HG03571 (cell line): ENCODE results near the gene MBLAC1.
A peak's percentile ranks its signal among the peaks of the same experiment; 100 is the strongest.

ENCODE experiments used
- ATAC-seq: cut with Tn5 transposase; IDR thresholded peaks from one replicate; pipeline ENCODE4 v1.9.1; 2021; ENCODE audit not compliant: unreplicated experiment

The MBLAC1 gene

DNA sequence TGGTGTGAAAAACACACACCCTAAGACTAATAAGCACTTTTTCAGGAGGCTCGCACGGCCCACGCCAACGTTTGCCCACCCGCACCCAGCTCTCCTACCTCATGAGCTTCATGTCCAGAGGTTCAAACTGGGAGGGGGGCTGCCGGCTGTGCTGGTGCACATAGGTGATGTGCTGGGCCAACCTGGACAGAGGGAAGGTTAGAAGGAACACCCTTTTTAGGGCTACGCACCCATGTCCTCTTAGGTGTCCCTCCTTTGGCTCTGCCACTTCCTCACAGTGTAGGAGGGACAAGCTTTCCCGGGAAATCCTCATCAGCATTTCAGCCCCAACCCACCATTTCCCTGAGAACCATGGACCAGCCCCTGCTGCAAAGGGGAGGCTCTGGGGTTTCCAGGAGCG, 31.5 kb upstream of the MBLAC1 start:
- no peak for ATAC-seq

DNA sequence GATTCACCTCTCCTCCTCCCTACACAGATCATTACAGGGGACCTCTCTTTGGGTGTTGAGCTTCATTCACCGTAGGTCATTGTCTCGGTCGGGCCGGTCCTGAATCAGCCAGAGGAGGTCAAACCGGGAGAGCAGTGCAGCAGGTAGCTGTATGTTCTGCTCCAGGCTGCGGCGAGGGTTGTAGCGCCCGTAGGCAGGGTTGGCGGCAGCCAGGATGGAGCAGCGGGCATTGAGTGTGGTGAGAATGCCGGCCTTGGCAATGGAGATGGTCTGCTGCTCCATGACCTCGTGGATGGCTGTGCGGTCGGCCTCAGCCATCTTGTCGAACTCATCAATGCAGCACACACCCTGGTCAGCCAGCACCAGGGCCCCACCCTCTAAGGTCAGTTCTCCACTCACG, 31.1 kb upstream of the MBLAC1 start:
- no peak for ATAC-seq

DNA sequence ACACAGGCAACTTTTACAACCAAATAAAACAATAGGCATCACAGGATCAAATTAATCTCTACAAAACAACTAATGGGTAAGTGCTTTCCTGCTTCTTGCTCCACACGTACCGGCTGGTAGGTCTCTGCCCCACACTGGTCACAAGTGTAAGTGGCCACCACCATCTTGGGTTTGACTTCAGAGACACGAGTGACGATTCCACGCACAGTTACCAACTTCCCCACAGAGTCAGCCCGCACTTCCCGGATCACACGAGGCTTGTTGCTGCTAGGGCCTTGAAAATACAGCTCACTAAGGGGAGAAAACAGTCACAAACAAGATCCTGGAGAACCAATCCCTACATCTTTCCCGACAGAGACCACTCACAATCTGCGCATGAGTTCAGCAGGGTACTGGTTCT, 27.9 kb upstream of the MBLAC1 start:
- no peak for ATAC-seq

DNA sequence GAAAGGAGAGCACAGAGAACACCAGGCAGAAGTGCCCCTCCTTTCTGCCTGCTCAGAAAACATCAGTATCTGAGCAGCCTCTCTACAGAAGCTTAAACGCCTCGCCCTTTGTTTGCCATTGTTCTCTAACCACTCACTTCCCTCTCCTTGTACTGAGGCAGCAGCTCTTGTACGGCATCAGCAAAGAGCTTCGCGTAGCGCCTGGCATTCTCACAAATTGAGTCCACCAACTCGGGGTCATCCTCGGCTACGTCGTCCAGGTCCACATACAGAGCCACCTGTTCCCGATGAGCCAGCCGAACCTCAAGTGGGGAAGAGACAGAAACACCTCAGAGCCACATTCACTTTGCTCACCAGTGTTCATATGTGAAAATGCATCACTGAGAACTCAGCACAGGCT, 27.3 kb upstream of the MBLAC1 start:
- no peak for ATAC-seq

DNA sequence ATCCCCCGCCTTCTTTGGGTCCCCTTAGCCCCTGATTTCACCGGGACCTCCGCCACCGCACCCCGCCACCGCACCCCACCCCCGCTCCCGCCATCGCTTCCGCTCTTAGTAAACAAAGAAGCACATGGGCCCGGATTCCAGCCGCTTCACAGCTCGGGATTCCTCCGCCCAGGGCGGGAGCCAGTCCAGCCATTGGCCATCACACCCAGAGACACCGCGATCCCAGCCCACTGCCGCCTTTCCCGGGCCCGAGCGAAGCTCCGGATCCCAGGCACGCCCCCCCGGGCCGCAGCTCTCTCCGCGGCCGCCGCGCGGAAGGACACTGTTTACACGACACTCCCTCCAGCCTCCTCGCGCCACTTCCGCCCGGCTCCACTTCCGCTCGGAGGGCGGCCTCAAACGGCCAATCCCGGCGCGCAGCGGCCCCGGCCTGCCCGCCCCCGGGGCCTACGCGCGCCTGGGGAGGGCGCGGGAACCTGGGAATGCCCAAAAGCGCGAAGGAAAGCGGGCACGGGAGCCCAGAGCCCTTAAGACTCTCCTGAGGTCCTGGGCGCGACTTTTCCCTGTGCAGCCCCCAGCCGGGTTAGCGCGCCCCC, 26.2 kb upstream of the MBLAC1 start:
- peak; percentile 67 for ATAC-seq

DNA sequence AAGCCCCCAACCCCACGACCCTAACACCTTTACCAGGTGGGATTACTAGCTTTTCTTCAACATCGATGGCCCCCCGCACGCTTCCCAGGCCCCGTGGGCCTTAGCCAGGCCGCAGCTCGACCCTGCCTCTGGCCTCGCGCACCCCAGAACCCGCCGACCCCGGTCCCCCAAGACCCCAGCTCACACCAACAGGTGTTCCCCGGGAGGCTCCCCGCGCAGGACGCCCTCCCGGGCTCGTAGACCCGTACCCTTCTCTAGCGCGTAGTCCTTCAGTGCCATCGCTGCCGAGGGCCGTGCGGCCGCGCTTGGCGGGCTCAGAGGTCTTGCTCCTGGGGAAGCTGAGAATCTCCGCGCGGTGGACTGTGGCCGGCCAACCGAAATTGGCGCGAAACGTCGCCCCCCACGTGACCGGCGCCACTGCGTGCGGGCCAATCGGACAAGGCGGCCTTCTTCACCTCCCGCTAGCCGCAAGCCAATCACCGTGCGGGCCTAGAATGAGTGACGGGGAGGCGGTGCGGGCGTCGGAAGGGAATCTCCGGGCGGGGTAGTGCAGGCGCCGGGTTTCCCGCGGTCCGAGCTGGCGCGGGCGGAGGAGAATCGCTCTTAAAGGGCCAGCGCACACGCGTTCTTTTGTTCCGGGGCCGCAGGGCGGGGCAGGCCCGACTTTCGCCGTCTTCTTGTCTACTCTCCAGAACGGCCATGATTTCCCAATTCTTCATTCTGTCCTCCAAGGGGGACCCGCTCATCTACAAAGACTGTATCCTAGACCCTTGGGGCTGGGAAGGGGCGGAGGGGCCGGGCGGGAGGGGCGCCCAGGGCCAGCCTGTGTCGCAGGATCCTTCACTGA, 25.5 kb upstream of the MBLAC1 start, which contains the start of the genes AP4M1 and MCM7:
AP4M1 (plus strand) TSS at position 628 of the 847 bp plus-strand sequence; CDS start at position 700, 72 bp downstream.
MCM7 (minus strand) TSS at position 382 of the 847 bp plus-strand sequence; CDS start at position 279, 103 bp downstream.
- peak; percentile 76 for ATAC-seq

DNA sequence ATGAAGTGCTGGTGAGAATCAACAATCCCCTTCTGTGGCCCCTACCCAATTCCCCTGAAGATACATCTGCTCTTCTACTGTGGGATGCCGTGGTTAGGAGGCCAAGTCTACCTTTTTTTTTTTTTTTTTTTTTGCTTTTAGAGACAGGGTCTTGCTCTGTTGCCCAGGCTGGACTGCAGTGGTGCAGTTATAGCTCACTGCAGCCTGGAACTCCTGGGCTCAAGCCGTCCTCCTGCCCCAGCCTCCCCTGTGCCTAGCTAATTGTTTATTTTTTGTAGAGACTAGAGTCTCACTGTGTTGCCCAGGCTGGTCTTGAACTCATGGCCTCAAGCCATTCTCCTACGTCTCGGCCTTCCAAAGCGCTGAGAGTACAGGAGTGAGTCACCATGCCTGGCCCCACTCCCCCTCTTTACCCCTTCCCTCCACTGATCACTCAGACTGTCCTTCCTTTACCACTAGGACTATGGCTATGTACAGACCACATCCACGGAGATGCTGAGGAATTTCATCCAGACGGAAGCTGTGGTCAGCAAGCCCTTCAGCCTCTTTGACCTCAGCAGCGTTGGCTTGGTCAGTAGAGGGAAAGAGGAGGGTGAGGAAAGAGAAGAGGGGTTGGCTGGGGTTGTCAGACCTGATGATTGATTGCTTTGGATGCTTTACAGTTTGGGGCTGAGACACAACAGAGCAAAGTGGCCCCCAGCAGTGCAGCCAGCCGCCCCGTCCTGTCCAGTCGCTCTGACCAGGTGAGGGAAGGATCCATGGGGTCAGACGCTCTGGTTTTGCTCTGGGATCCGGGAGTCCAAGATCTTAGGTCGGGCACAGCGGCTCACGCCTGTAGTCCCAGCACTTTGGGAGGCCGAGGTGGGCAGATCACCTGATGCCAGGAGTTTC, 23.6 kb upstream of the MBLAC1 start:
- no peak for ATAC-seq

DNA sequence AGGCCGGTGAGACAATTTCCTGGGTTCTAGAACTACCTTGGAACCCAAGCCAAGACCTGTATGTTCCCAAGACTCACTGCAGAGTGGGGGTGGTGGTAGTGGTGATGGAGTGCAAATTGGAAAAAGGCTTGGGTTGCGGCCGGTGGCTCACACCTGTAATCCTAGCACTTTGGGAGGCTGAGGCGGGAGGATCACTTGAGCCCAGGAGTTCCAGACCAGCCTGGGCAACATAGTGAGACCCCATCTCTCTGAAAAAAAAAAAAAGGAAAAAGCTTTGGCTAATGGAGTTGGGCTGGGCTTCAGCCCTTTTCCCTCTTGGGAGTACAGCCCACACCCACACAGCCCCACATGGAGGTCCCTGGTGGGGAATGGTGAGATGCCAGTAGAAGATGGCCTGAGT, 21.2 kb upstream of the MBLAC1 start:
- no peak for ATAC-seq

DNA sequence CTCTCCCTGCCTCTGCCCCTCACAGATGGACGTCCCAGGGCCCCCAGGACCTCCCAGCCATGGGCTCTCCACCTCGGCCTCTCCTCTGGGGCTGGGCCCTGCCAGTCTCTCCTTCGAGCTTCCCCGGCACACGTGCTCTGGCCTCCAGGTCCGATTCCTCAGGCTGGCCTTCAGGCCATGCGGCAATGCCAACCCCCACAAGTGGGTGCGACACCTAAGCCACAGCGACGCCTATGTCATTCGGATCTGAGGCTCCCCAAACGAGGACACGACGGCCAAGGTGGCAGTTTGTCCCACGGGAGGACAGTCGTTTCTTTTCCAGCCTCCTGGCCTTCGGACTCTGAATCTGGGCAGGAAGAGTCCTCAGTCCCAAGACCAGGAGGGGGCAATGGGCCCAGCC, 20.1 kb upstream of the MBLAC1 start:
- no peak for ATAC-seq

DNA sequence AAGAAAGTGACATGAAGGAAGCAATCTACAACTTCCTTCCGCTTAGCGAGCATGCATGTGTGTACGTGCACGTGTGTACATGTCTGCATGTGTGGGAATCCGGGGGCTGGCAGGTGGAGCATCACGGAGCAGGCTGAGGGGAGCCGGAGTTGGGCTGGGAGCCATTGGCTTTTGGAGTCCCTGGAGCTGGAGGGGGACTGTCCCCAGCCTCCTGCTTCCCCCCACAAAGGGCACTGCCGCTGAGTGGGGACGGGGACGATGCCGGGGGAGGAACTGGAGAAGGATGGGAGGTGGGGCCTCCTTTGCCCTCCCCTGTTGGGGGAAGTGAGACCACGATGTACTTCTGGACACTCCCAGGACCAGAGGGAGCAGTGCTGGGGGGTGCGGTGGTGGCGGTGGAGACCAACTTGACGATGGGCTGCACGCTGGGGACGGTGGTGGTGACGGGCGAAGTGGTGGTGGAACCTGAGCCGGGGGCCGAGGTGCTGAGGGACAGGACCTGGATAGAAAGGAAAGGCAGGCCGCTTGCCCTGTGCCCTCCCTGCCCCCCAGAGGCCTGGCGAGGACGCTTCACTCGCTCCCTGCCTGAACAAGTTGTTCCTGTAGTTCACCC, 19.5 kb upstream of the MBLAC1 start:
- ATAC-seq = no peak

DNA sequence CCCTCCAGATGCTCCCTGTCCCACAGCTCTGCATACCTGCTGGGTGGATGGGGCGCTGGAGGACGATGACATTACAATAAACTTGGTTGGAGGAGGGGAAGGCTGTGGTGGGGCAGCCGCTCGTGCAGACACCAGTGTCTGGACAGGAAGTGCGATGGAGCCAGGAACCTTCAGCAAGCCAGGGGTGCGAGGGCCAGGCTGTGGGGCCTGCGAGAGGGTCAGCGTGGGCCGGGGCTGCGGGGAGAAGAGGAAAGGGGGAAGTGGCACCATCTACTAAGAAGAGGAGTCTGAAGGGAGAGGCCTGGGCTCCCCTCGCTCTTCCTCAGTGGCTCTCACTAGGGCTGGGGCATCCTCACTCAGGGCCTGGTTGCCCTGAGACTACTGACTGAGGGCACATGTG, 18.9 kb upstream of the MBLAC1 start:
- no peak for ATAC-seq

DNA sequence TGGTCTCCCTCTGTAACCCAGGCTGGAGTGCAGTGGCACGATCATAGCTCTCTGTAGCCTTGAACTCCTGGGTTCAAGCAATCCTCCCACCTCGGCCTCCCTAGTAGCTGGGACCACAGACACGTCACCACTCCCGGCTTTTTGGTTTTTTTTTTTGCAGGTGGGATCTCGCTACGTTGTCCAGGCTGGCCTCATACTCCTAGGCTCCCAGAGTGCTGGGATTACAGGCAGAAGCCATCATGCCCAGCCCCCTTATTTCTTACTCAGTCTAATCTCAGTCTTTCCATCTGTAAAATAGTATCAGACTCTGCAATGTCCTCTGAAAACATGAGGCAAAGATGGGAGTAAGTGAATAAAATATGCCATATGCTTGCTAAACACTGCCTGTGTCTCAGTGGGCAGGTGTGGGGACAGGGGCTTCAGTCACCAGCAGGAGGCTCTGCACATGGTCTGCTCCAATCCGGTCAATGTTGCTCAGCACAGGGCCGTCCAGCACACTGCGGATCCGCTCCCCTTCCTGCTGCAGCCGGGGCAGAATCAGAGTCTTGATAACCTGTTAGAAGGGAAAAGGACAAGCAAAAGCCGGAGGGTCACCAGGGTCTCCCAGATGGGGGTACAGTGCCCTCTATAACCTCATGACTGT, 17.1 kb upstream of the MBLAC1 start:
- no peak for ATAC-seq

DNA sequence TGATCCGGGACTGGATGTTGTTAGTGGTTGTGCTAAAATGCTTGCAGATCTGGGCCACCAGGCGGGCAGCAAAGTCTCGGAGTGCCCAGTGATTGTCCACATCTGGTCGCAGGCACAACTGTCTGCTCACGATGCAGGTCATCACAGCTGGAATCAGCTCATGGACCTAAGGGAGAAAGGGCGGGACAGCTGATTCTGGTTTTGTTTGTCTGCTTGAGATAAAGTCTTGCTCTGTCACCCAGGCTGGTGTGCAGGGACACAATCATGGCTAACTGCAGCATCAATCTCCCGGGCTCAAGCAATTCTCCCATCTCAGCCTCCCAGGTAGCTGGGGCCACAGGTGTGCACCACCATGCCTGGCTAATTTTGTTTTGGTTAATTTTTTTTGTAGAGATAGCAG, 15.6 kb upstream of the MBLAC1 start:
- no peak for ATAC-seq

DNA sequence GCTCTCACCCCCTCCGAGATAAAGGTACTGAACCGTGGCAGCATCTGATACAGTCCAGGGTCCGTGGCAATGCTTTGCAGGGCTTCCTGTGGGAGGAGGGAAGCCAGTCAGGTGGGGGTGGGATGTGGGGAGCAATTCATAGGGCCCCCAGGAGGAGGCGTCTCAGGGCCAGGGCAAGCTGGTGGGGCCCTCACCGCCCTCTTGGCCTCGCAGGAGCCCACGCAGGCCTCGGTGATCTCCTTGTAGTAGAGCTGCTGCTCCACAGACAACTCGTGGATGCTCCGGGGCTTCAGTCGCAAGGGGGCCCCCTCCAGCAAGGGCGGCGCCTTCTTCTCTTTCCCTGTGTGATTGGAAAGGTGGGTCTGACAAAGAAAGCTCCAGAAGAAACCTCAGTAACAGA, 14.9 kb upstream of the MBLAC1 start:
- no peak for ATAC-seq

DNA sequence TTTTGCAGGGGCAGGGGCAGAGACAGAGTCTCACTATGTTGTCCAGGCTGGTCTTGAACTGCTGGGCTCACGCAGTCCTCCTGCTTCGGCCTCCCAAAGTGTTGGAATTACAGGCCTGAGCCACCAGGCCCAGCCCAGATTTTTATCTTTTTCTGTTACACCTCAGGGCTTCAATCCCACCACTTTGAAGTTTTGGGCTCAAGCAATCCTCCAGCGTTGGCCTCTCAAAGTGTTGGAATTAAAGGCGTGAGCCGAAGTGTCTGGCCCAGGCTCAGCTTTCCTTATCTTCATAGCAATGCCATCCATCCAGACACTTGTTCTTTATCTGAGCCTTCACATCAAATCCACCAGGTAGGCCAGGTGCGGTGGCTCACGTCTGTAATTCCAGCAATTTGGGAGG, 11.7 kb upstream of the MBLAC1 start:
- no peak for ATAC-seq

DNA sequence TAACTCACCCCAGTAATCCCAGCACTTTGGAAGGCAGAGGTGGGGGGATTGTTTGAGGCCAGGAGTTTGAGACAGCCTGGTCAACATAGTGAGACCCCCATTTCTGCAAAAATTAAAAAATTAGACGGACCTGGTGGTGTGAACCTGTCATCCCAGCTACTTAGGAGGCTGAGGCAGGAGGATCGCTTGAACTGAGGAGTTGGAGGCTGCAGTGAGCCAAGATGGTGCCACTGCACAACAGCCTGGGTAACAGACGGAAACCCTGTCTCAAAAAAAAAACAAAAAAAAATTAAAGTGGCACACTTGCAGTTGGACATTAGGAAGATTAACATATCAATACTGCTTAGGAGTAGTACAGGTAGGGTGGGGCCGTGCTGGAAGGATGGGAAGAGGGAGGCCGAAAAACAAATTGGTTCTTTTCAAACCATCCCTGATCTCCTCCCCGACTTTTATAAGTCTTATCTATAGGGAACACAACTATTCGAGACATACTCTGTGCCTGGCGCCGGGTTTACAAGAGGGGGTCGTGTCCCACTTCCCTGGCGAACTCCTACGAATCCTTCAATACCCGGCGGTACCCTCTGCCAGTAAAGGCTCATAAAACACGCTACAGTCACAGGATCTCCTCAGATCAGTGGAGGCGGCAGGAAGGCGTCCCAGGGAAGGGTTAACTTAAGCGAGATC, 8.2 kb upstream of the MBLAC1 start:
- ATAC-seq = no peak

DNA sequence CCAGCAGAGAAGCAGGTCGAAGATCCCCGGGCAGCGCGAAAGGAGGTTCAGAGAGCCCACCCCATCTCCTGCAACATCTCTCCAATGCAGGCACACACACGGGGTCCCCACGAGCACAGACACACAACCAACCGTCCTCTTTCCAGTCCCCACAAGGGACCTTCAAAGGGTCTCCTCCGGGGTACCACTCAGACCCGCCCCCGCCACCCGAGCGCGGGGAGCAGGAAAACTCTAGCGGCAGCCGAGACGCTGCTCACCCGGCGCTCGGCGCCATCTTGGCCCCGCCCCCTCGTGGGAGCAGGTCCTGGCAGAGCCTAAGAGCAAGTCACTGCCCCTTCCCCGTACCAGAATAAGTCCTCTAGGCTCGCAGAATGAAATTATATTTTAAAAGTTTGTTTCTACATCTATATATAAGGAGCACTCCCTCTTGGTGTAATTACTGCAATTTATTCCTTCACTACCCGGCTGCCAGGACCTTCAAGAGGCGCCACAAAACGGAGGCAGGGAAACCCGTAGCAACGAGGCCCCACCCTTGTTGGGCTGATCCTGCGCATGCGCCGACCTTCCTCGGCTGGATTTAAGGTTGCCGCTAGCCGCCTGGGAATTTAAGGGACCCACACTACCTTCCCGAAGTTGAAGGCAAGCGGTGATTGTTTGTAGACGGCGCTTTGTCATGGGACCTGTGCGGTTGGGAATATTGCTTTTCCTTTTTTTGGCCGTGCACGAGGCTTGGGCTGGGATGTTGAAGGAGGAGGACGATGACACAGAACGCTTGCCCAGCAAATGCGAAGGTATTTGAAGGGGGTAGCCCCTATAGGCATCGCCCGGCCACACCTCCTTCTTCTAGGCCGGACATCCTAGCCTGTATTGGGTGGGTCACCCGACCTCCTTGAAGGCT, 7.4 kb upstream of the MBLAC1 start, which contains the start of the genes CNPY4 and TAF6:
CNPY4 (plus strand) TSS at position 563 of the 898 bp plus-strand sequence; CDS start at position 674, 111 bp downstream.
TAF6 (minus strand) TSS at position 287 of the 898 bp plus-strand sequence. CDS start 5,149 bp downstream, outside the sequence.
- peak; percentile 55 for ATAC-seq

DNA sequence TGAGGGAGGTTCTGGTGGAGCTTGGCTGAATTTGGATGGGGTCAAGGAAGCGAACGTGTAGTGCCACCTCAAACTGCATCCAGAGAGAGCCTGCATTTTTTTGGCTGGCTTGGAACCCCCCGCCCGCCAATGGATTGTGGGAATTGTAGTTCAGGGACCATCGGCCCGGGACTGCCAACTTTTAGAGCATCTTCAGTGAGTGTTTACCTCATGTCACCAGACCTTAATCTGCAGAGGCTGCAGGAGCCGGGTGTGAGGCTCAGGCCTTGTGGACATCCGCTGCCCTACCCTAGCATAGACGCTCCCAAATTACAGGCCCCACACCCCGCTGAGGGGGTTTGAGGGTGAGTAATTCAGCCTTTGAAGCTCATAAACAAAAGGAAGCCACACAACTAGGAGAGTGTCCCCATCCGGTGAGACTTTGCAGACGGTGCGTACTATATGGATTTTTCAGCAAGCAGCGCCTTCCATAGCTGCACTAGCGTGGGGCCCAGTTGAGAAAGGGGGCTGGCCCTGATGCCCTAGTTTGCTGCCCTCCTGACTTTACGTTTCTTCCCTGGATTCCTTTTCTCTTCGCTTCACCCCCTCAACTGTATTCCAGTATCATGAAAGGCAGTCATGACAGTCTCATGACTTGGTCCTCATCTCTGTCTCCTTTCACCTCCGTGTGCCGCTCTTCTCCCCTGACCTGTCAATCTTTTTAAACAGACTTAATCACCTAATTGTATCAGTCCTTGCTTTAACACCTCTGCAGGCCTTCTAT, 6.6 kb upstream of the MBLAC1 start:
- peak; percentile 46 for ATAC-seq
